ENCODE measurements around the gene DRAM1.

- no peak for TF ChIP-seq EP300 (IDR thresholded peaks at IDR 0.05)
- TF ChIP-seq CTCF (IDR thresholded peaks at IDR 0.05) = no peak
- no peak for TF ChIP-seq POLR2A (IDR thresholded peaks at IDR 0.05; ENCODE audit: low read depth)
- no peak for TF ChIP-seq POLR2AphosphoS5 (IDR thresholded peaks at IDR 0.05)
Measured at GRCh38 chr12:101929365-101930041, 52.1 kb downstream of the DRAM1 start.
